ENCODE results near the gene EPC2. TPM values are rescaled to one million over a fixed set of nuclear protein-coding genes. Genes with fewer than 3 reads are reported as not detected.
"Not testable (repeated sequence)": the region's sequence is repeated elsewhere in the genome, so short reads cannot be mapped to it uniquely, and the experiment has no call there.

The EPC2 gene
- total and polyA plus RNA-seq, 7 donors = 9.2 to 31.4 (median 29.1) TPM

DNA sequence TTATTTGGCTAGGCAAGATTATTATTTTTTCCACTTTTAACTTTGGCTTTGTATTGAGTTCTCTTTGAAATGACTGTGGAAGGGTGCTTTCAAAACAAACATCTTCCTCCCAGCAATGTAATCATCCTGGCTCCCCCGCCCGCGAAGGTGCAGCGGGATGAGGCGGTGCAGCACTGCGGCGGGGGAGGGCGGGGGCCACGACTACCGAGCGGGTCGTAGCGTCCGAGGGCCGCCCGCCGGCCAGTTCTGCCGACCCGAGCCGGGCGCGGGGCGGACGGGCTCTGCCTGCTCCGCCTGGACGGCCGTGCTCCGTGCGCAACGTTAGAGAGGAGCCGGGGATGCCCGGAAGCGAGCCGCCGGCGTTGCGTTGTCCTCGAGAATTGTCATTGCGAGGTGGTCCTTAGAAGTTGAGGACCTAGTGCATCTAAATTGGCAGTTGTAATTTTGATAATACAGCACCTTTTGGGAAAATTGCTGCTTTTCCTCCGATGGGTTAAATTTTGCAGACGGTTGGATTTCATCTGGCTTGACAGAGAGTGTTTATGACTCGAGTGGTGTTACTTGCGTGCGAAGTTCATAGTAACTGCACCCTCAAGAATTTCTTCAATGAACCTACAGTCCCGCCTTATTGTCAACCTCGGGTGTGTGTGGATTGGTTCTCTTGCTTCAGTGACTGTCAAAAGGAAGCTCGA is 1.1 kb downstream of the EPC2 start:
- Histone ChIP-seq H3K27me3 (no peaks in the 10 kb centered on the region), H3K9me3 (no peaks in the 10 kb centered on the region), H3K36me3 (no peaks in the 10 kb centered on the region), H3K4me1 (peaks cover 0 to 39% (median 27%) of the 10 kb centered on the region in 4 donors), H3K4me3 (peak overlapping the region; percentile 84 to 92 (median 89)), H3K27ac (peak overlapping the region; percentile 98 to 99 (median 98))
- TF ChIP-seq POLR2AphosphoS5 (IDR thresholded peaks at IDR 0.05) (peak in 3 of 4 donors; percentile 29 to 55 (median 42)), POLR2A (IDR thresholded peaks at IDR 0.05) (no peak), EP300 (IDR thresholded peaks at IDR 0.05) (no peak)
- TF ChIP-seq, protein P1, sequence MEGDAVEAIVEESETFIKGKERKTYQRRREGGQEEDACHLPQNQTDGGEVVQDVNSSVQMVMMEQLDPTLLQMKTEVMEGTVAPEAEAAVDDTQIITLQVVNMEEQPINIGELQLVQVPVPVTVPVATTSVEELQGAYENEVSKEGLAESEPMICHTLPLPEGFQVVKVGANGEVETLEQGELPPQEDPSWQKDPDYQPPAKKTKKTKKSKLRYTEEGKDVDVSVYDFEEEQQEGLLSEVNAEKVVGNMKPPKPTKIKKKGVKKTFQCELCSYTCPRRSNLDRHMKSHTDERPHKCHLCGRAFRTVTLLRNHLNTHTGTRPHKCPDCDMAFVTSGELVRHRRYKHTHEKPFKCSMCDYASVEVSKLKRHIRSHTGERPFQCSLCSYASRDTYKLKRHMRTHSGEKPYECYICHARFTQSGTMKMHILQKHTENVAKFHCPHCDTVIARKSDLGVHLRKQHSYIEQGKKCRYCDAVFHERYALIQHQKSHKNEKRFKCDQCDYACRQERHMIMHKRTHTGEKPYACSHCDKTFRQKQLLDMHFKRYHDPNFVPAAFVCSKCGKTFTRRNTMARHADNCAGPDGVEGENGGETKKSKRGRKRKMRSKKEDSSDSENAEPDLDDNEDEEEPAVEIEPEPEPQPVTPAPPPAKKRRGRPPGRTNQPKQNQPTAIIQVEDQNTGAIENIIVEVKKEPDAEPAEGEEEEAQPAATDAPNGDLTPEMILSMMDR (IDR thresholded peaks at IDR 0.05) = no peak
- WGBS, 2 donors = 0% methylated on average over 47 of the region's 47 CpGs
- intact Hi-C loops (cut with DNase I) = loop anchor here (1.0 to 10.0 kb wide), 5 partner anchors 169 to 939 kb away; partner anchors contain the start of genes ACVR2A, KIF5C, MBD5 and MMADHC
- peak; percentile 68 for DNase-seq

DNA sequence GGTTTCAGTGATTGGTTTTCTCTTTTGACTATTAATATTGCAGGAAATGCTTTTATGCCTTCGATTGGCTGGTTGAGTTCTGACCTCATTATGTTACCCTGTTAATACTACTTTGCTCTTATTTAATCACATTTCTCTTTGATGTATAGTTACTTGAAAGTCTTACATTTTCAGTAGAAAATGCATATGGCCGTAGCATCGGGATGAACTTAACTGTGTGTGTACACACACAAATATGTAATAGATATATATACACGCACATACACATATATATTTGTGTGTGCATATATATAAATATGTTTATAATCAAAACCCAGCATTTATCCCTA is 1.6 kb downstream of the EPC2 start:
- WGBS, 2 donors = 11 to 27% methylated on average over 4 of the region's 4 CpGs
- Histone ChIP-seq H3K27me3 (no peaks in the 10 kb centered on the region), H3K4me3 (peak overlapping the region; percentile 84 to 92 (median 89)), H3K27ac (peak overlapping the region; percentile 98 to 99 (median 98)), H3K36me3 (no peaks in the 10 kb centered on the region), H3K4me1 (peaks cover 0 to 44% (median 31%) of the 10 kb centered on the region in 4 donors), H3K9me3 (no peaks in the 10 kb centered on the region)
- intact Hi-C loops (cut with DNase I) = loop anchor here (10.0 kb wide), 4 partner anchors 229 to 939 kb away; partner anchors contain the start of genes ACVR2A, KIF5C, MBD5 and MMADHC
- TF ChIP-seq, protein P1 (IDR thresholded peaks at IDR 0.05) = no peak
- TF ChIP-seq EP300 (IDR thresholded peaks at IDR 0.05) (no peak), POLR2A (IDR thresholded peaks at IDR 0.05) (no peak)
- DNase-seq = no peak

DNA sequence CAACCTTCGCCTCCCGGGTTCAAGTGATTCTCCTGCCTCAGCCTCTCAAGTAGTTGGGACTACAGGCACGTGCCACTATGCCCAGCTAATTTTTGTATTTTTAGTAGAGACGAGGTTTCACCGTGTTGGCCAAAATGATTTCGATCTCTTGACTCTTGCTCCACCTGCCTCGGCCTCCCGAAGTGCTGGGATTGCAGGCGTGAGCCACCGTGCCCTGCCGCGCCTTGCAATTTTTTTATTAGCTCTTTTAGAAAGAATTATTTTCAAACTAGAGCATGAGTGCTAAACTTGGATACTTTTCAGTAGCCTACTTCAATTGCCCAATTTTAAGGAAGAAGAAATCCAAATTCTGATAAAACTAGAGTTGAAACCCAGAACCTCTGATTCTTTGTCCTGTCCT is 3.2 kb downstream of the EPC2 start:
- not testable (repeated sequence) for H3K36me3 ChIP-seq, H3K4me3 ChIP-seq, DNase-seq, H3K27ac ChIP-seq, H3K9me3 ChIP-seq, H3K27me3 ChIP-seq
- peaks cover 0 to 57% (median 41%) of the 10 kb centered on the region in 4 donors for H3K4me1 ChIP-seq
- intact Hi-C loops (cut with DNase I) = loop anchor here (10.0 kb wide), 4 partner anchors 227 to 937 kb away; partner anchors contain the start of genes ACVR2A, KIF5C, MBD5 and MMADHC
- 95% methylated on average over 12 of the region's 12 CpGs for WGBS, 2 donors

DNA sequence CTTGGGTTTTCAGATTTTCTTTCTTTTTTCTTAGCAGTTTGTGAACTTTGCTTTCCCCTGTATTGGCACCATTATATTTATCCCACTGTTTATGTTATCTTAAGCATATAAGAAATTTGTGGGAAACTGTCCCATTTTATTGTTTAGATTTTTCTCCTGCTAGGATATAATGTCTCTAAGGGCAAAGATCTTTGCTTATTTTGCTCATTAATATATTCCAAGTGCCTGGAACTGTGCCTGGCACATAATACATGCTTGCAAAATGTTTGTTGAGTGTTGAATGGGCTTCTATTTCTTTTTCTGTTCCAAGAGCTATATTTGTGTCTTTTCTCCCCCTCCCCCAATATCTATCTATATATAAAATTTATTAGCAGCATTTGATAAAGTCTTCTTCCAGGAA is 5.4 kb downstream of the EPC2 start:
- Histone ChIP-seq H3K4me3 (no peak overlapping the region), H3K27me3 (no peaks in the 10 kb centered on the region), H3K27ac (no peak overlapping the region), H3K4me1 (peaks cover 0 to 59% (median 47%) of the 10 kb centered on the region in 4 donors), H3K36me3 (no peaks in the 10 kb centered on the region), H3K9me3 (no peaks in the 10 kb centered on the region)
- no peak for DNase-seq
- intact Hi-C loops (cut with DNase I) = loop anchor here (10.0 kb wide), 4 partner anchors 225 to 935 kb away; partner anchors contain the start of genes ACVR2A, KIF5C, MBD5 and MMADHC
- TF ChIP-seq, protein P1 (IDR thresholded peaks at IDR 0.05) = no peak
- TF ChIP-seq POLR2AphosphoS5 (IDR thresholded peaks at IDR 0.05) = no peak
- no peak for TF ChIP-seq EP300 (IDR thresholded peaks at IDR 0.05)
- no peak for TF ChIP-seq POLR2A (IDR thresholded peaks at IDR 0.05)

DNA sequence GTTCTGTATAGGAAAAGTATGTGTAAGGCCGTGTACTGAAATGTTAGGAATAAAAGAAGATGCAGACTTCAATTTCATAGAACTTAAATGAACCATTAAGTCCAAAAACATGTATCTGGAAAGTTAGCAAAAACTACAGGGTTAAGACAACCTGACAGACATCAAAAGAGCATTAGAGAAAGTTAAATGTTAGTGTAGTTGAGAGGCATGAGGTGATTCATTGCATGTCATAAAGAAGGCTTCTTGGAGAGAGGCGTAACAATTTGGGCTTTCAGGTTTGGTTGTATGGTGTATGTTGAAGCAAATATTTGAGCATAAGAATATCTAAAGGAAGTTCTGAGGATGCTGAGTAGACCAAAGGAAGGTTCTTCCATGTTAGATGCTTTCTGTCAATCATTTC is 6.3 kb downstream of the EPC2 start:
- DNase-seq = no peak
- peaks cover 0 to 59% (median 47%) of the 10 kb centered on the region in 4 donors for H3K4me1 ChIP-seq
- H3K27ac ChIP-seq = no peak overlapping the region
- H3K27me3 ChIP-seq = no peaks in the 10 kb centered on the region
- no peaks in the 10 kb centered on the region for H3K9me3 ChIP-seq
- WGBS, 2 donors = 79 to 89% methylated on average over 2 of the region's 2 CpGs
- intact Hi-C loops (cut with DNase I) = no loop called here
- no peaks in the 10 kb centered on the region for H3K36me3 ChIP-seq
- TF ChIP-seq POLR2AphosphoS5 (IDR thresholded peaks at IDR 0.05) (no peak), EP300 (IDR thresholded peaks at IDR 0.05) (no peak), POLR2A (IDR thresholded peaks at IDR 0.05) (no peak)
- TF ChIP-seq, protein P1 (IDR thresholded peaks at IDR 0.05) = no peak
- no peak overlapping the region for H3K4me3 ChIP-seq

Measured in sigmoid colon (tissue), 7 donors.